Uterus (tissue), 2 donors: ENCODE results near the gene CROT.
A peak's percentile ranks its signal among the peaks of the same experiment; 100 is the strongest.

Experiments used
- CTCF ChIP-seq, 4 experiments: fragments of 200-600 bp in 2 of 4; fragments of 450-650 bp in 2 of 4; sonication (generic) in 2 of 4; IDR thresholded peaks; one replicate each; pipeline ENCODE4 v1.5.1; 2016 to 2019; ENCODE audit warnings: antibody characterized with exemption in 4 of 4, mild to moderate bottlenecking in 2 of 4, moderate library complexity in 1 of 4
- POLR2A ChIP-seq, 2 donors: fragments of 450-650 bp; IDR thresholded peaks; one replicate each; pipeline ENCODE4 v1.6.1; 2016; ENCODE audit warnings: antibody characterized with exemption in 2 of 2, mild to moderate bottlenecking in 1 of 2, moderate library complexity in 1 of 2

DNA sequence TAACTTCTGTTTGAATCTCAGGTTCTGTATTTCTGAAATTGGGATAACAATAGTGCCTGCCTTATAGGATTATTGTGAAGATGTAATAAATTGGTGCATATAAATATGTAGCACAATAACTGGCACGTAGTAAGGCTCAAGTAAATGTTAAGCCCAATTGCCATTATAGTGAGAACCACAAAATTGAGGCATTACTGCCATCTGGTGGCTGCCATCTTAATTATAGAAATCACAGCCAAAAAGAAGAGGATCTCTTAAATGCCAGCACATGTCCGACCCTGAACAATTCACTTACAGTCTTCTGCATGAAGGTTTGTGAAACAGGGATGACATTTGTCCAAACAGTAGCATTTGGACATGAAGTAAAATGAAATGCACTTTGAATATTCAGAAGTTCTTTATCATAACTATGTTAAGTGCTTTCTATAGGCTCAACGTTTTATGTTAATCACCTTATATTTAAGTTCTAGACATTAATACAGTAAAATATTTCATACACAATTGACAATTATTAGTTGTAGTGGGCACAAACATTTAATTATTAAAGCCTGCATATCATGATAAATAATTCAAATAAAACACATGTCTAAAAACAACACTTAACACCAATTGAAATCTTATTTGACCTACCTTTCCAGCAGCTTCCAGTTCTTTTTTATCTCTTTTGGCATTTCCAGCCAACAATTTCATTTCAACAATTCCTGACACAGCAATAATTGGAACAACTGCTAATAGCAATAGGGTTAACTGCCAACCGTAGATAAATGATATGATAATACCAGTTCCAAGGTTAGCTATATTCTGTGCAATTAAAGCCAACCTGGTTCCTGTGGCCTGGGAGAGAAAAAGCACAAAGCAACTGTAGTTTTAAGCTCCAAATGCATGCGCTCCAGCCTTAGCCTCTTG, 71.5 kb downstream of the CROT start:
- TF ChIP-seq POLR2A (IDR thresholded peaks at IDR 0.05) (no peak), CTCF (IDR thresholded peaks at IDR 0.05) (peak; percentile 59 to 79 (median 72))
